Testis (tissue), 3 donors: ENCODE results near the gene CADM1. TPM values are rescaled to one million over a fixed set of nuclear protein-coding genes. Genes with fewer than 3 reads are reported as not detected.
A peak's percentile ranks its signal among the peaks of the same experiment; 100 is the strongest.

Experiments
- DNase-seq: peaks from one replicate; pipeline ENCODE4 v3.0.0-alpha.2; 2019
- H3K27ac ChIP-seq, 2 donors: fragments of 200-600 bp; sonication (generic); one replicate each; pipeline ENCODE4 v1.5.1; 2019
- H3K27me3 ChIP-seq: fragments of 200-600 bp; sonication (generic); one replicate; pipeline ENCODE4 v1.5.1; 2019
- H3K36me3 ChIP-seq: fragments of 200-600 bp; sonication (generic); one replicate; pipeline ENCODE4 v1.5.1; 2017; ENCODE audit warnings: low read depth; ENCODE audit errors: missing control alignments
- H3K4me1 ChIP-seq: fragments of 200-600 bp; sonication (generic); one replicate; pipeline ENCODE4 v1.5.1; 2019
- H3K4me3 ChIP-seq, 2 donors: fragments of 200-600 bp; sonication (generic); one replicate each; pipeline ENCODE4 v1.5.1; 2017 to 2019
- H3K9me3 ChIP-seq: fragments of 200-600 bp; sonication (generic); one replicate; pipeline ENCODE4 v1.5.1; 2017
- CTCF ChIP-seq, 3 experiments: fragments of 450-650 bp in 2 of 3; fragments of 200-600 bp in 1 of 3; sonication (generic) in 1 of 3; IDR thresholded peaks; one replicate each; pipeline ENCODE4 v1.5.1; 2016 to 2019; ENCODE audit warnings: antibody characterized with exemption in 3 of 3, mild to moderate bottlenecking in 2 of 3, moderate library complexity in 1 of 3
- POLR2A ChIP-seq: fragments of 450-650 bp; IDR thresholded peaks from one replicate; pipeline ENCODE4 v1.6.1; 2017; ENCODE audit warnings: antibody characterized with exemption, mild to moderate bottlenecking, moderate library complexity
- WGBS, 2 donors: methylation state at CpG; one replicate each; pipeline ENCODE4 v1.1.5; 2018; 5-methylcytosine and 5-hydroxymethylcytosine counted together
- intact Hi-C: fragments of 100-400 bp; cut with DNase I; formaldehyde crosslinking; loops from one replicate; pipeline ENCODE4 v1.15.1; 2023; ENCODE audit warnings: low total_unique reads
- polyA plus RNA-seq: library from polyadenylated mRNA; stranded (reverse); fragments of 350-450 nt; fragmentation: Illumina TruSeq; extraction: RNeasy Lipid Tissue Mini Kit (QIAGEN cat#74804); gene quantifications from one replicate; pipeline ENCODE4 v1.2.3, GENCODE V29; 2014; ENCODE audit warnings: low read depth, low replicate concordance; ENCODE audit not compliant: insufficient read depth
- total RNA-seq, 2 donors: library from RNA; depleted of rRNA; stranded (reverse); fragments of >200 nt; gene quantifications; one replicate each; pipeline ENCODE4 v1.2.3, GENCODE V29; 2016

Gene CADM1
- total and polyA plus RNA-seq, 3 donors from 2014 or later, result 135 to 230 (median 216) TPM

DNA sequence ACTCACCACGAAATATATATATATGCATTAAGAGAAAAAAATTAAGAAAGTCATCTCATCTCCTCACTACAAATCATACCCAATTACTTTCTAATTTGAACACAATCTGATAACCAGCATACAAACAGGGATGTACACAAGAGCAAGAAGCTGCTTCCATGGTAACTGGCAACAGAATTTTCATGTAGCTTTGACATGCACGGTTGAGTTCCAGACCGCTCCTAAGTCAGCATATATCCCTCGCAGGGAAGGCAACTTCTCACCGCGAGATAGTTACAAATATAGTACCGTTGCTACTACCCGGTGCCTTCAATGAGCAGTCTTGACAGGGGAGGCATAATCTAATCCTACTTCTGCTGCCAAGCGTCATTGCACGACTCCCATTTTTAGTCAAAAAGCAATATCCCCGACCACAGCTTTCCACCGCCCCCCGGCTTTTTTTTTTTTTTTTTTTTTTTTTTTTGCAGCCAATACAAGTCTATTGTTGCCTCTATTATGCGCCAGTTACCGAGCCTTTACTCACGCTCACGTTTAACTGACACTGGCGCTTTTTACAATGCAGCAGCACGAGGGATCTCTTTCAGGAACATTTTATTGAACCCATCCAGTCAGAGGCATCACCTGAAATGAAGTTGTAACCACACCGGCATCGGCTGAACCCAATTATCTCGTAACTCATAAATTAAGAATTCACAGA is 2.2 kb downstream of the CADM1 start:
- intact Hi-C loops, result no loop called here
- peak overlapping the region; percentile 66 to 91 for H3K4me3 ChIP-seq

DNA sequence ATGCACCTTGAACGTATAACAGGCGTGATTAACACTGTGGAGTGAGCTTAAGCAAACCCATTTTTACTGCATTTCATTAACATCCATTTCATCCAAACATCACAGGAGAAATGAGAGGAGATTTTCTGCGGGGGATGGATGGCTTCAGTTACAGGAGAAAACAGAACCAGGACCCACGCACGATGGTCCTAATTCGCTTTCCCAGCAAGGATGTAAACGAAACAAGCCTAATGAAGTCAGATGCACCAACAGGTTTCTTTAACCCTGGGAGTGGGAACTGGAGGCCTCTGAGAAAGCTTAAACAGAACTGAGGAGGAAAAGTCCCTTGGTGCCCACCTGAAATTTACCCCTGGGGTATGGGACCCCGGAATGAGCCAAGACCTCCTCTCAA is 2.7 kb downstream of the CADM1 start:
- no peak overlapping the region for H3K27ac ChIP-seq
- no peak for TF ChIP-seq CTCF (IDR thresholded peaks at IDR 0.05)
- 51 to 70% methylated on average over 8 of the region's 8 CpGs for WGBS, 2 donors
- H3K36me3 ChIP-seq, result no peaks in the 10 kb centered on the region
- no peak overlapping the region for H3K4me3 ChIP-seq
- peaks cover 10% of the 10 kb centered on the region for H3K4me1 ChIP-seq
- intact Hi-C loops, result no loop called here
- H3K27me3 ChIP-seq, result no peaks in the 10 kb centered on the region
- no peaks in the 10 kb centered on the region for H3K9me3 ChIP-seq
- no peak for DNase-seq

More for the DNA sequence above, 2.2 kb downstream of the CADM1 start:
- TF ChIP-seq POLR2A (no peak), CTCF (IDR thresholded peaks at IDR 0.05) (no peak)
- 22 to 33% methylated on average over 22 of the region's 22 CpGs for WGBS, 2 donors
- H3K27ac ChIP-seq, result peak overlapping the region in 1 of 2 donors; percentile 83
- H3K4me1 ChIP-seq, result peaks cover 10% of the 10 kb centered on the region
- no peaks in the 10 kb centered on the region for H3K36me3 ChIP-seq
- H3K9me3 ChIP-seq, result no peaks in the 10 kb centered on the region
- DNase-seq, result peak; percentile 28
- H3K27me3 ChIP-seq, result no peaks in the 10 kb centered on the region

GRCh38 chr11:115500547-115501501 is 3.4 kb downstream of the CADM1 start:
- intact Hi-C loops, result no loop called here
- peak overlapping the region in 1 of 2 donors; percentile 22 for H3K27ac ChIP-seq
- peaks cover 10% of the 10 kb centered on the region for H3K4me1 ChIP-seq
- 38 to 47% methylated on average over 14 of the region's 14 CpGs for WGBS, 2 donors
- no peaks in the 10 kb centered on the region for H3K27me3 ChIP-seq
- no peaks in the 10 kb centered on the region for H3K9me3 ChIP-seq
- TF ChIP-seq CTCF (IDR thresholded peaks at IDR 0.05) (no peak), POLR2A (no peak)
- no peaks in the 10 kb centered on the region for H3K36me3 ChIP-seq
- H3K4me3 ChIP-seq, result no peak overlapping the region
- DNase-seq, result no peak

- no peak overlapping the region for H3K4me3 ChIP-seq
- no peak for TF ChIP-seq CTCF (IDR thresholded peaks at IDR 0.05)
- no peak for TF ChIP-seq POLR2A
- H3K27ac ChIP-seq, result no peak overlapping the region
- no peaks in the 10 kb centered on the region for H3K9me3 ChIP-seq
- H3K27me3 ChIP-seq, result no peaks in the 10 kb centered on the region
- H3K4me1 ChIP-seq, result peaks cover 10% of the 10 kb centered on the region
- intact Hi-C loops, result loop anchor here (10.0 kb wide), 1 partner anchor 355 kb away; no protein-coding TSS in a partner anchor
- no peak for DNase-seq
- H3K36me3 ChIP-seq, result no peaks in the 10 kb centered on the region
- 61 to 83% methylated on average over 2 of the region's 2 CpGs for WGBS, 2 donors
Measured at GRCh38 chr11:115499891-115500290, 4.3 kb downstream of the CADM1 start.
